PC-9 (cell line): Measurements from ENCODE around the gene IGSF21.

Experiments
- EZH2 ChIP-seq: fragments of 200-600 bp; sonication (generic); IDR thresholded peaks from 2 replicates; pipeline ENCODE4 v1.8.0; 2017; ENCODE audit warnings: antibody characterized with exemption, low read depth
- TF ChIP-seq, protein P1 (sequence below): fragments of 200-600 bp; sonication (generic); conservative IDR thresholded peaks from 2 replicates; pipeline ENCODE4 v1.6.1; 2017; ENCODE audit warnings: mixed run types, antibody characterized with exemption, mild to moderate bottlenecking, moderate library complexity

- TF ChIP-seq, protein P1, sequence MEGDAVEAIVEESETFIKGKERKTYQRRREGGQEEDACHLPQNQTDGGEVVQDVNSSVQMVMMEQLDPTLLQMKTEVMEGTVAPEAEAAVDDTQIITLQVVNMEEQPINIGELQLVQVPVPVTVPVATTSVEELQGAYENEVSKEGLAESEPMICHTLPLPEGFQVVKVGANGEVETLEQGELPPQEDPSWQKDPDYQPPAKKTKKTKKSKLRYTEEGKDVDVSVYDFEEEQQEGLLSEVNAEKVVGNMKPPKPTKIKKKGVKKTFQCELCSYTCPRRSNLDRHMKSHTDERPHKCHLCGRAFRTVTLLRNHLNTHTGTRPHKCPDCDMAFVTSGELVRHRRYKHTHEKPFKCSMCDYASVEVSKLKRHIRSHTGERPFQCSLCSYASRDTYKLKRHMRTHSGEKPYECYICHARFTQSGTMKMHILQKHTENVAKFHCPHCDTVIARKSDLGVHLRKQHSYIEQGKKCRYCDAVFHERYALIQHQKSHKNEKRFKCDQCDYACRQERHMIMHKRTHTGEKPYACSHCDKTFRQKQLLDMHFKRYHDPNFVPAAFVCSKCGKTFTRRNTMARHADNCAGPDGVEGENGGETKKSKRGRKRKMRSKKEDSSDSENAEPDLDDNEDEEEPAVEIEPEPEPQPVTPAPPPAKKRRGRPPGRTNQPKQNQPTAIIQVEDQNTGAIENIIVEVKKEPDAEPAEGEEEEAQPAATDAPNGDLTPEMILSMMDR, result no peak
- TF ChIP-seq EZH2, result no peak
These were observed 257.6 kb downstream of the IGSF21 start for GRCh38 chr1:18365099-18365705.
